Measurements from ENCODE around the gene ANKRD12.
A peak's percentile ranks its signal among the peaks of the same experiment; 100 is the strongest.

The ANKRD12 gene

GRCh38 chr18:9094307-9095226 is 42.0 kb upstream of the ANKRD12 start:
- Histone ChIP-seq H3K9me2 (replicated peaks; ENCODE audit: low read depth, low read length) (no peaks in the 10 kb centered on the region), H3F3A (ENCODE audit: low read depth) (no peaks in the 10 kb centered on the region), H3K4me1 (ENCODE audit: insufficient read depth, low read length, poor library complexity, severe bottlenecking) (peaks cover 17% of the 10 kb centered on the region), H3K4me2 (ENCODE audit: low read depth, low read length, poor library complexity, severe bottlenecking) (peak overlapping the region; percentile 57), H3K9me3 (ENCODE audit: insufficient read depth, low read depth, low read length) (no peaks in the 10 kb centered on the region), H3K36me3 (ENCODE audit: insufficient read depth, low read length) (no peaks in the 10 kb centered on the region), H4K20me1 (ENCODE audit: insufficient read depth, low read length, poor library complexity, severe bottlenecking) (no peaks in the 10 kb centered on the region), H3K27me3 (ENCODE audit: insufficient read depth, low read length, poor library complexity, severe bottlenecking) (no peaks in the 10 kb centered on the region), H2AFZ (ENCODE audit: low read length) (peak overlapping the region; percentile 94), H3K79me2 (ENCODE audit: insufficient read depth, low read length) (no peaks in the 10 kb centered on the region), H3K9ac (ENCODE audit: low read depth, low read length, poor library complexity, severe bottlenecking) (peak overlapping the region; percentile 27), H3K4me3 (ENCODE audit: low read length, poor library complexity, severe bottlenecking) (peak overlapping the region; percentile 43)
- TF ChIP-seq CTCF (conservative IDR thresholded peaks at IDR 0.05; ENCODE audit: low read length) (no peak), EZH2phosphoT487 (IDR thresholded peaks at IDR 0.05; ENCODE audit: borderline replicate concordance) (no peak)

- Histone ChIP-seq H3F3A (ENCODE audit: low read depth) (no peaks in the 10 kb centered on the region), H2AFZ (ENCODE audit: low read length) (peak overlapping the region; percentile 94), H3K4me1 (ENCODE audit: insufficient read depth, low read length, poor library complexity, severe bottlenecking) (peaks cover 17% of the 10 kb centered on the region), H4K20me1 (ENCODE audit: insufficient read depth, low read length, poor library complexity, severe bottlenecking) (no peaks in the 10 kb centered on the region), H3K79me2 (ENCODE audit: insufficient read depth, low read length) (no peaks in the 10 kb centered on the region), H3K27me3 (ENCODE audit: insufficient read depth, low read length, poor library complexity, severe bottlenecking) (no peaks in the 10 kb centered on the region), H3K9ac (ENCODE audit: low read depth, low read length, poor library complexity, severe bottlenecking) (peak overlapping the region; percentile 27), H3K36me3 (ENCODE audit: insufficient read depth, low read length) (no peaks in the 10 kb centered on the region), H3K9me3 (ENCODE audit: insufficient read depth, low read depth, low read length) (no peaks in the 10 kb centered on the region), H3K9me2 (replicated peaks; ENCODE audit: low read depth, low read length) (no peaks in the 10 kb centered on the region), H3K4me2 (ENCODE audit: low read depth, low read length, poor library complexity, severe bottlenecking) (peak overlapping the region; percentile 57), H3K4me3 (ENCODE audit: low read length, poor library complexity, severe bottlenecking) (peak overlapping the region; percentile 43)
- no peak for TF ChIP-seq CTCF (conservative IDR thresholded peaks at IDR 0.05; ENCODE audit: low read length)
- no peak for TF ChIP-seq EZH2phosphoT487 (IDR thresholded peaks at IDR 0.05; ENCODE audit: borderline replicate concordance)
Measured at GRCh38 chr18:9095297-9096006, 41.1 kb upstream of the ANKRD12 start.

- peak overlapping the region; percentile 94; the same call in 1 of the 2 replicates for H2AFZ ChIP-seq (ENCODE audit: low read length)
- no peak for TF ChIP-seq CTCF (conservative IDR thresholded peaks at IDR 0.05; ENCODE audit: low read length)
- no peak for TF ChIP-seq EZH2phosphoT487 (IDR thresholded peaks at IDR 0.05; ENCODE audit: borderline replicate concordance)
- H3K4me3 ChIP-seq (ENCODE audit: low read length, poor library complexity, severe bottlenecking) = peak overlapping the region; percentile 43
- no peaks in the 10 kb centered on the region for H3K36me3 ChIP-seq (ENCODE audit: insufficient read depth, low read length)
- no peaks in the 10 kb centered on the region for H3K79me2 ChIP-seq (ENCODE audit: insufficient read depth, low read length)
- H4K20me1 ChIP-seq (ENCODE audit: insufficient read depth, low read length, poor library complexity, severe bottlenecking) = no peaks in the 10 kb centered on the region
- no peaks in the 10 kb centered on the region for H3K9me2 ChIP-seq (replicated peaks; ENCODE audit: low read depth, low read length)
- H3K4me2 ChIP-seq (ENCODE audit: low read depth, low read length, poor library complexity, severe bottlenecking) = peak overlapping the region; percentile 57
- H3K27me3 ChIP-seq (ENCODE audit: insufficient read depth, low read length, poor library complexity, severe bottlenecking) = no peaks in the 10 kb centered on the region
- no peaks in the 10 kb centered on the region for H3F3A ChIP-seq (ENCODE audit: low read depth)
- H3K9me3 ChIP-seq (ENCODE audit: insufficient read depth, low read depth, low read length) = no peaks in the 10 kb centered on the region
- peaks cover 17% of the 10 kb centered on the region for H3K4me1 ChIP-seq (ENCODE audit: insufficient read depth, low read length, poor library complexity, severe bottlenecking)
- H3K9ac ChIP-seq (ENCODE audit: low read depth, low read length, poor library complexity, severe bottlenecking) = peak overlapping the region; percentile 27
Measured at GRCh38 chr18:9096007-9096371, 40.6 kb upstream of the ANKRD12 start.

All from Loucy (cell line).